GM12878 (cell line): ENCODE data around the gene TOMM34. TPM values are rescaled to one million over a fixed set of nuclear protein-coding genes. Genes with fewer than 3 reads are reported as not detected.

ENCODE experiments used
- ATF2 ChIP-seq: IDR thresholded peaks from 2 replicates; pipeline ENCODE4 v1.6.1; 2012; ENCODE audit warnings: low read length, inconsistent platforms
- BRCA1 ChIP-seq: IDR thresholded peaks from 2 replicates; pipeline ENCODE4 v1.6.1; 2011; ENCODE audit warnings: low read depth, low read length, improper control_type of control experiment
- CBX3 ChIP-seq: fragments of 200-600 bp; sonication (generic); IDR thresholded peaks from 2 replicates; pipeline ENCODE4 v1.6.1; 2016; ENCODE audit warnings: low read depth, borderline replicate concordance
- CHD4 ChIP-seq: fragments of 200-600 bp; sonication (generic); IDR thresholded peaks from 2 replicates; pipeline ENCODE4 v1.6.1; 2016; ENCODE audit warnings: mild to moderate bottlenecking
- CREB1 ChIP-seq: IDR thresholded peaks from 2 replicates; pipeline ENCODE4 v1.6.1; 2012; ENCODE audit warnings: low read depth, mild to moderate bottlenecking, inconsistent platforms
- EGR1 ChIP-seq, 2 experiments: IDR thresholded peaks; 1 replicate in 1 of 2; 2 replicates in 1 of 2; pipeline ENCODE4 v1.6.1; 2011 to 2012; ENCODE audit warnings: low read depth in 2 of 2, low read length in 2 of 2, borderline replicate concordance in 1 of 2, mild to moderate bottlenecking in 1 of 2, moderate library complexity in 1 of 2
- ELK1 ChIP-seq: IDR thresholded peaks from 2 replicates; pipeline ENCODE4 v1.6.1; 2012; ENCODE audit warnings: low read depth, low read length, improper control_type of control experiment
- GABPA ChIP-seq: IDR thresholded peaks from 2 replicates; pipeline ENCODE4 v1.6.1; 2014; ENCODE audit warnings: antibody characterized with exemption, low read depth, mild to moderate bottlenecking, inconsistent platforms
- JUND ChIP-seq: IDR thresholded peaks from 2 replicates; pipeline ENCODE4 v1.6.1; 2012; ENCODE audit warnings: low read depth, mild to moderate bottlenecking, low read length, improper control_type of control experiment, moderate library complexity
- MEF2B ChIP-seq: fragments of 450-650 bp; IDR thresholded peaks from 2 replicates; pipeline ENCODE4 v1.6.1; 2018; ENCODE audit warnings: mild to moderate bottlenecking, moderate library complexity; ENCODE audit not compliant: partially characterized antibody, poor library complexity, severe bottlenecking
- MTA2 ChIP-seq: fragments of 450-650 bp; IDR thresholded peaks from 2 replicates; pipeline ENCODE4 v1.6.1; 2016; ENCODE audit warnings: low read depth, mild to moderate bottlenecking, moderate library complexity
- NR2C2 ChIP-seq: IDR thresholded peaks from 2 replicates; pipeline ENCODE4 v1.6.1; 2011; ENCODE audit warnings: borderline replicate concordance, low read depth; ENCODE audit not compliant: control insufficient read depth, insufficient read length
- POLR2AphosphoS5 ChIP-seq: IDR thresholded peaks from 2 replicates; pipeline ENCODE4 v1.6.1; 2011; ENCODE audit warnings: mild to moderate bottlenecking, low read length, inconsistent platforms
- SMC3 ChIP-seq: IDR thresholded peaks from 2 replicates; pipeline ENCODE4 v1.6.1; 2011; ENCODE audit warnings: low read length, improper control_type of control experiment, borderline replicate concordance
- USF1 ChIP-seq: IDR thresholded peaks from 2 replicates; pipeline ENCODE4 v1.6.1; 2011; ENCODE audit warnings: borderline replicate concordance, low read depth, mild to moderate bottlenecking, moderate library complexity, mixed read lengths, low read length; ENCODE audit not compliant: insufficient read depth; ENCODE audit errors: extremely low read length
- ZBED1 ChIP-seq: IDR thresholded peaks from 2 replicates; pipeline ENCODE4 v1.6.1; 2016; ENCODE audit warnings: borderline replicate concordance
- ZBTB40 ChIP-seq: fragments of 450-650 bp; IDR thresholded peaks from 2 replicates; pipeline ENCODE4 v1.6.1; 2016; ENCODE audit warnings: mild to moderate bottlenecking, moderate library complexity, borderline replicate concordance
- ZNF687 ChIP-seq: fragments of 450-650 bp; IDR thresholded peaks from 2 replicates; pipeline ENCODE4 v1.6.1; 2017; ENCODE audit warnings: mild to moderate bottlenecking, moderate library complexity
- polyA plus RNA-seq, 11 experiments: library from polyadenylated mRNA; depleted of rRNA in 4 of 11; unstranded in 6 of 11; stranded (reverse) in 5 of 11; fragments of >200 nt; fragmentation: Nextera tagmentation in 4 of 11; fragmentation: Illumina TruSeq in 1 of 11; extraction: Ambion mirVana in 4 of 11; extraction: Trizol in 1 of 11; gene quantifications; 1 replicate in 1 of 11; 2 replicates in 10 of 11; pipeline versions ENCODE4 v1.2.1 to v1.2.3, GENCODE V29; 2011 to 2016; ENCODE audit warnings: inconsistent platforms in 2 of 11, missing spikeins in 2 of 11, low read depth in 1 of 11
- total RNA-seq, 4 experiments: library from RNA; depleted of rRNA in 3 of 4; stranded (reverse); fragments of >200 nt in 3 of 4; fragmentation: Illumina TruSeq in 1 of 4; extraction: Trizol in 1 of 4; gene quantifications; 2 replicates each; pipeline versions ENCODE4 v1.2.1 to v1.2.3, GENCODE V29; 2013 to 2021

TOMM34 gene
- total and polyA plus RNA-seq, 10 of the 15 experiments (the other 5 are each of a cell fraction or from before 2014, with no cell fraction given): 14.0 to 73.8 (median 43.9) TPM

DNA sequence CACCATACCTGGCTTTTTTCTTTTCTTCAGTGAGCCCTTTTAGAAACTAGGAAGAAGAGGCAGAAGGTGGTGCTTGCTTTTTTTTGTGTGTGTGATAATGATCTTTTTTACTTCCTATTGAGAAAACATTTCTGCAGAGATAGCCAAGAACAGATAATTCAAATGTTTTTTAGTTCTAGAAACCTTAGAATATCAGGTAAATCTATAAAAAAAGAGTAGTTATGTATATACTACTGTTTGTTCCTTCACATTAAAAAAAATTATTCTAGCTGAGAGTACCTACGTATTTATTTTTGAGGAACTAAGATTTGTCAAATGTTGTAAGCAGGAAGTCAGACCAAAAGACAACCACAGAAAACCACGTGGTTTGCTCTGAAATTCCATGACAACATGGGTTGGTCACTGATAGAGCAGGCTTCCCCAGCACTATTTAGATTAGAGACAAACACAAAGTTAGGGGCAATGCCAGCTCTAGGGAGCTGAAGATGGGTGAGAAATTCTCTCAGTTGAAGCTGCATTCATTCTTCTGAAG, 19.0 kb upstream of the TOMM34 start (continued):
- TF ChIP-seq ZNF687 (0 out of 2 replicates have a peak, but pooled peaks have one; percentile 10), MTA2 (peak; percentile 17; the same call in 1 of the 2 replicates), MEF2B (peak; percentile 11), JUND (no peak), ELK1 (no peak), ATF2 (peak; percentile 78), POLR2AphosphoS5 (peak; percentile 50; the same call in 1 of the 2 replicates), CBX3 (no peak), CHD4 (0 out of 2 replicates have a peak, but pooled peaks have one; percentile 56), ZBTB40 (peak; percentile 12; the same call in 1 of the 2 replicates), NR2C2 (no peak), EGR1 (IDR thresholded peaks at IDR 0.05; ENCODE audit: borderline replicate concordance in 1 of 2, low read depth in 2 of 2, low read length in 2 of 2) (no peak), BRCA1 (no peak), CREB1 (peak; percentile 65; the same call in 1 of the 2 replicates), USF1 (peak; percentile 40), GABPA (0 out of 2 replicates have a peak, but pooled peaks have one; percentile 22), SMC3 (no peak; the same call in 1 of the 2 replicates), ZBED1 (no peak)
